Measurements from ENCODE around the gene CALML5. TPM values are rescaled to one million over a fixed set of nuclear protein-coding genes. Genes with fewer than 3 reads are reported as not detected.
A peak's percentile ranks its signal among the peaks of the same experiment; 100 is the strongest.

CALML5 gene
- total RNA-seq, 1 donor from 2014 or later, result not detected

DNA sequence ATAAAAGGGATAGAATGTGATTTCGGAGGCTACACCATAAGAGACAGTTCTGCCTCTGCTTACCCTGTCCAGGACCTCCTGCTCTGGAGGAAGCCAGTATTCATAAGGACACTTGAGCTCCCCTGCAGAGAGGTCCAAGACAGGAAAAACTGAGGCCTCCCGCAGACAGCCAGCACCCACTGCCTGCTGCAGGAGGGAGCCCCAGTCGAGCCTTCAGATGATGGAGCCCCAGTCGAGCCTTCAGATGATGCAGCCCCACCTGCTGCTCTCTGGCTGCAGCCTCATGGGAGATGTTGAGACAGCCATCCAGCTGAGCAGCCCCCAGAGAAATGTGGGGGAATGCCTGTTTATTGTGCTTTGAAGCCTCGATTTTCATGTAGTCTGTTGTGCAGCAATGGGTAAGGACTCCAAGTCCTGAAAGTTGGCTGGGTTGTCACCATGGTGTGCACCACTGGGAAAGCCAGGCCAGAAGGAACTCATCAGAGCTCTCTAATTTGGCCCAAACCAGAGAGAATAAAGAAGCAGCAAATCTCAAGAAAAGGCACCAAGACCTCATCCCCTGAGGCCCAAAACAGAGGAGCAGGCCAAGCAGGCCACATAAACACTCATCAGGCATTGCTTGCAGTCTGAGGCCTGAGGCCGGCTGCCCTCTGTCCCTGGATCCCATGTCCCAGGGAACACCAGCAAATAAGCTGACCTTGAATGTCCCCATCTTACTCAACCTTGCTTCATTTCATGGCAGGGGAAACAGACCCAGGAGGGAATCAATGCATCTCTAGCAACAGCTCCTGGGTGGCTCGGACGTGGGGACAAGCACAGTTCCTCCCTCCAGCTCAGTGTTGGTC lies 30.9 kb downstream of the CALML5 start:
- H3K36me3 Mint-ChIP-seq (ENCODE audit: unreplicated experiment), result peaks cover 18% of the 10 kb centered on the region
- peaks cover 25% of the 10 kb centered on the region for H3K4me1 Mint-ChIP-seq (ENCODE audit: low read depth, unreplicated experiment)
- peaks cover 11% of the 10 kb centered on the region for H3K9me3 Mint-ChIP-seq (ENCODE audit: unreplicated experiment)

DNA sequence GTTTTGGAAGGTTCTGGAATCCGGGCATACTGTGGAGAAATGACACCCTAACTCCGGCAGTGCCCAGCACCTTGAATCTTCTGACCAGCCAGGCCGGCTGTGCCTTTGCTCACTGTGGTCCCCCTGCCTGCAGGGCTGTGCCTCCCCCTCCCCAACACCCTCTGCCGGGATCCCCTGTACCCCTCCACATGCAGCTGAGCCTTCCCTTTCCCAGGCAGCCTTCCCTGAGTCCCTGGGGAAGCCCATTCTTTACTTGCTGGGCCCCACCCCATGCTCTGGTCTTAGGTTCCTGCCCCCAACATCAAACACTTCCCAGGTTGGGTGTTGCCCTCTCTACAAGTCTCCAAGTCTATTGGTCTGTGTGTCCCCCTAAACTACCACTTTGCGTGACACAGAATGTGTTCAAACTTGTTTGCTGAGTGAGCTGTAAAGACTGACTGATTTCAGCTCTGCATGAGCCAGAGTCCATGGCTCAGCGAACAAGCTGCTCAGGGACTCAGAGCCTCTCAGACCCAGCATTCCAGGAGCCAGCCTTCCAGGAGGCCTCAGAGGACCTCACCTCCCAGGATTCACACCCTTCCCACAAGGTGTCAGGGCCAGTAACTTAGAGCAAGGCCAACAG lies 31.6 kb downstream of the CALML5 start:
- Mint-ChIP-seq H3K9me3 (ENCODE audit: unreplicated experiment) (peaks cover 12% of the 10 kb centered on the region), H3K27ac (ENCODE audit: unreplicated experiment) (peak overlapping the region; percentile 89), H3K36me3 (ENCODE audit: unreplicated experiment) (peaks cover 18% of the 10 kb centered on the region), H3K27me3 (ENCODE audit: unreplicated experiment) (no peaks in the 10 kb centered on the region), H3K4me3 (ENCODE audit: unreplicated experiment) (no peak overlapping the region), H3K4me1 (ENCODE audit: low read depth, unreplicated experiment) (peaks cover 25% of the 10 kb centered on the region)
- DNase-seq, result no peak
- TF ChIP-seq CTCF (IDR thresholded peaks at IDR 0.05; ENCODE audit: partially characterized antibody, unreplicated experiment), result no peak

More for the DNA sequence above, 30.9 kb downstream of the CALML5 start:
- Mint-ChIP-seq H3K4me3 (ENCODE audit: unreplicated experiment) (no peak overlapping the region), H3K27me3 (ENCODE audit: unreplicated experiment) (no peaks in the 10 kb centered on the region), H3K27ac (ENCODE audit: unreplicated experiment) (no peak overlapping the region)
- no peak for DNase-seq
- TF ChIP-seq CTCF (IDR thresholded peaks at IDR 0.05; ENCODE audit: partially characterized antibody, unreplicated experiment), result no peak

- DNase-seq, result no peak
- peak overlapping the region; percentile 52 for H3K4me3 Mint-ChIP-seq (ENCODE audit: unreplicated experiment)
- no peaks in the 10 kb centered on the region for H3K27me3 Mint-ChIP-seq (ENCODE audit: unreplicated experiment)
- peaks cover 12% of the 10 kb centered on the region for H3K9me3 Mint-ChIP-seq (ENCODE audit: unreplicated experiment)
- H3K27ac Mint-ChIP-seq (ENCODE audit: unreplicated experiment), result peak overlapping the region; percentile 89
- TF ChIP-seq CTCF (IDR thresholded peaks at IDR 0.05; ENCODE audit: partially characterized antibody, unreplicated experiment), result no peak
- peaks cover 25% of the 10 kb centered on the region for H3K4me1 Mint-ChIP-seq (ENCODE audit: low read depth, unreplicated experiment)
- peaks cover 16% of the 10 kb centered on the region for H3K36me3 Mint-ChIP-seq (ENCODE audit: unreplicated experiment)
Measured at GRCh38 chr10:5467207-5467535, 32.2 kb downstream of the CALML5 start.

- no peaks in the 10 kb centered on the region for H3K27me3 Mint-ChIP-seq (ENCODE audit: unreplicated experiment)
- DNase-seq, result peak; percentile 52
- H3K27ac Mint-ChIP-seq (ENCODE audit: unreplicated experiment), result peak overlapping the region; percentile 89
- H3K36me3 Mint-ChIP-seq (ENCODE audit: unreplicated experiment), result peaks cover 12% of the 10 kb centered on the region
- H3K4me3 Mint-ChIP-seq (ENCODE audit: unreplicated experiment), result peak overlapping the region; percentile 16
- H3K9me3 Mint-ChIP-seq (ENCODE audit: unreplicated experiment), result peaks cover 12% of the 10 kb centered on the region
- H3K4me1 Mint-ChIP-seq (ENCODE audit: low read depth, unreplicated experiment), result peaks cover 25% of the 10 kb centered on the region
- TF ChIP-seq CTCF (IDR thresholded peaks at IDR 0.05; ENCODE audit: partially characterized antibody, unreplicated experiment), result no peak
Measured at GRCh38 chr10:5466451-5467206, 32.7 kb downstream of the CALML5 start.

Measured in glutamatergic neuron (in vitro differentiated cells).